Measurements from ENCODE around the gene TBC1D3.
"Not testable (repeated sequence)": the region's sequence is repeated elsewhere in the genome, so short reads cannot be mapped to it uniquely, and the experiment has no call there.

TBC1D3 gene

GRCh38 chr17:38192455-38192854, at the start of gene TBC1D3:
Gene TBC1D3, minus strand, starts transcription at chr17:38192555. Its CDS starts 1,526 bp downstream, at chr17:38191029.
- DNase-seq = not testable (repeated sequence)

- DNase-seq = not testable (repeated sequence)
Measured at GRCh38 chr17:38232790-38233189, 40.4 kb upstream of the TBC1D3 start.

- not testable (repeated sequence) for DNase-seq
Measured at GRCh38 chr17:38225844-38226495, 33.6 kb upstream of the TBC1D3 start.

GRCh38 chr17:38220867-38221266, 28.5 kb upstream of the TBC1D3 start:
- not testable (repeated sequence) for DNase-seq

- not testable (repeated sequence) for DNase-seq
Measured at GRCh38 chr17:38200271-38200670, 7.9 kb upstream of the TBC1D3 start.

- peak; percentile 30 for DNase-seq
Measured at GRCh38 chr17:38134860-38135259, 57.5 kb downstream of the TBC1D3 start.

Measured in activated CD8-positive, alpha-beta memory T cell treated with anti-CD3 and anti-CD28 coated beads, Interleukin-2, amount 50 U/mL, for 48 hours (primary cell).